ENCODE data around the gene FBXO27.

- no peak for TF ChIP-seq CTCF (IDR thresholded peaks at IDR 0.05)
- no peak for TF ChIP-seq POLR2A (IDR thresholded peaks at IDR 0.05)
- no peak for TF ChIP-seq POLR2AphosphoS5 (IDR thresholded peaks at IDR 0.05)
- no peak for TF ChIP-seq EP300 (IDR thresholded peaks at IDR 0.05)
Measured at GRCh38 chr19:39077323-39077722, 45.0 kb upstream of the FBXO27 start.

Measured in gastroesophageal sphincter (tissue), 3 donors.